ENCODE data around the gene PHC1. TPM values are rescaled to one million over a fixed set of nuclear protein-coding genes. Genes with fewer than 3 reads are reported as not detected.

PHC1 gene
- total RNA-seq, 2 experiments from 2014 or later, result 20.3 to 21.6 TPM

DNA sequence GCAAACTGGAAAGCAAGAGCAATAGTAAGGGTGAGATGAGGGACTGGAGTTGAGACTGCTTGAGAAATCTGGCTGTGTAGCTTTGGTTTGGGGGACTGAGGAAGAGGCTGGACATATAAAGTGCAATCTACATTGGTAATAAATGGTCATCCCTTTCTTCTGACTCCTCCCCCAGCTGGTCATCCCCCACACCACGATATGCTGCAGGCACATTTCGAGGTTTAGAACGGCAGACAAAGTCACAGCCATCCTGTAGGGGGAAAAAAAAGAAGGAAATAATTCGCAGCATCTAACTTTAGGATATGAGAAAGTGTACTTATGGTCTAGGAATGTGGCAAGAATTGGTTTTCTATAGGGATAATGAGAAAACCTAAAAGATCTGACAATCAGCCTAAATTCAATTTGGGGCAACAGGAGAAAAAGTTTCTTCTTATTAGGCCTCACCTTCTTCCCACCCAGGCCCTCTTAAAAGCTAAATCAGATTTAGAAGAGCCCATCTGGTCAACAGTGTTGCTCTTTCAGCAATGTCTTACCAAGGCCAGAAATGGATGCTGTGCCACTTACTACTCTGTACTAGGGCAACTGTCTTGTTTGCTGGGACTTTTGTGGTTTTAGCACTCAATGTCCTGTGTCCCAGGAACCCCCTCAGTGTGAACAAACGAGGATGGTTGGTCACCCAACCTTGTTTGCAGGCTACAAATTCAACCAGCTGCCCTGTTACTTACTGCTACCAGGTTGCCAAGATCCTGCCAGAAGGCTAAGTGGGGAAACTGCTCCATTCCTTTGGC, 27.6 kb downstream of the PHC1 start:
- Mint-ChIP-seq H3K27me3 (no peaks in the 10 kb centered on the region), H3K9me3 (no peaks in the 10 kb centered on the region), H3K27ac (peak overlapping the region; percentile 21), H3K36me3 (ENCODE audit: low read depth) (peaks cover 49% of the 10 kb centered on the region), H3K4me3 (no peak overlapping the region), H3K4me1 (ENCODE audit: low read depth) (peaks cover 11% of the 10 kb centered on the region)
- POLR2A ChIA-PET, result no interaction called here
- CTCF ChIA-PET, result interaction anchor here (0.6 kb wide), 1 partner anchor 108 kb away, joined by 3 read pairs; no protein-coding TSS in a partner anchor
- ATAC-seq (no peak), DNase-seq (no peak)
- TF ChIP-seq, protein P1, sequence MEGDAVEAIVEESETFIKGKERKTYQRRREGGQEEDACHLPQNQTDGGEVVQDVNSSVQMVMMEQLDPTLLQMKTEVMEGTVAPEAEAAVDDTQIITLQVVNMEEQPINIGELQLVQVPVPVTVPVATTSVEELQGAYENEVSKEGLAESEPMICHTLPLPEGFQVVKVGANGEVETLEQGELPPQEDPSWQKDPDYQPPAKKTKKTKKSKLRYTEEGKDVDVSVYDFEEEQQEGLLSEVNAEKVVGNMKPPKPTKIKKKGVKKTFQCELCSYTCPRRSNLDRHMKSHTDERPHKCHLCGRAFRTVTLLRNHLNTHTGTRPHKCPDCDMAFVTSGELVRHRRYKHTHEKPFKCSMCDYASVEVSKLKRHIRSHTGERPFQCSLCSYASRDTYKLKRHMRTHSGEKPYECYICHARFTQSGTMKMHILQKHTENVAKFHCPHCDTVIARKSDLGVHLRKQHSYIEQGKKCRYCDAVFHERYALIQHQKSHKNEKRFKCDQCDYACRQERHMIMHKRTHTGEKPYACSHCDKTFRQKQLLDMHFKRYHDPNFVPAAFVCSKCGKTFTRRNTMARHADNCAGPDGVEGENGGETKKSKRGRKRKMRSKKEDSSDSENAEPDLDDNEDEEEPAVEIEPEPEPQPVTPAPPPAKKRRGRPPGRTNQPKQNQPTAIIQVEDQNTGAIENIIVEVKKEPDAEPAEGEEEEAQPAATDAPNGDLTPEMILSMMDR (IDR thresholded peaks at IDR 0.05), result no peak
- intact Hi-C loops (cut with micrococcal nuclease), result no loop called here

GRCh38 chr12:8943565-8944186, 29.4 kb downstream of the PHC1 start:
- TF ChIP-seq, protein P1 (IDR thresholded peaks at IDR 0.05), result no peak
- peaks cover 24% of the 10 kb centered on the region for H3K4me1 Mint-ChIP-seq (ENCODE audit: low read depth)
- peaks cover 49% of the 10 kb centered on the region for H3K36me3 Mint-ChIP-seq (ENCODE audit: low read depth)
- no peak overlapping the region for H3K4me3 Mint-ChIP-seq
- H3K27me3 Mint-ChIP-seq, result no peaks in the 10 kb centered on the region
- DNase-seq, result no peak
- no peaks in the 10 kb centered on the region for H3K9me3 Mint-ChIP-seq
- peak overlapping the region; percentile 60 for H3K27ac Mint-ChIP-seq
- ATAC-seq, result no peak
- ChIA-PET POLR2A (interaction anchor here (0.7 kb wide), 1 partner anchor 89 kb away, joined by 3 read pairs; no protein-coding TSS in a partner anchor), CTCF (interaction anchor here (1.0 to 11.1 kb wide), 5 partner anchors 54 to 120 kb away, joined by 3 to 173 read pairs (median 24); no protein-coding TSS in a partner anchor)
- intact Hi-C loops (cut with micrococcal nuclease), result no loop called here

- H3K27me3 Mint-ChIP-seq, result no peaks in the 10 kb centered on the region
- peaks cover 28% of the 10 kb centered on the region for H3K4me1 Mint-ChIP-seq (ENCODE audit: low read depth)
- peaks cover 2% of the 10 kb centered on the region for H3K9me3 Mint-ChIP-seq
- ChIA-PET CTCF (interaction anchor here (0.7 to 11.1 kb wide), 8 partner anchors 32 to 403 kb away, joined by 3 to 173 read pairs (median 14); partner anchors contain the start of gene PHC1), POLR2A (interaction anchor here (1.0 to 1.2 kb wide), 3 partner anchors 30 to 91 kb away, joined by 3 to 4 read pairs (median 4); partner anchors contain the start of gene PHC1)
- peak overlapping the region; percentile 94 for H3K4me3 Mint-ChIP-seq
- H3K27ac Mint-ChIP-seq, result peak overlapping the region; percentile 89
- ATAC-seq (no peak), DNase-seq (no peak)
- TF ChIP-seq, protein P1 (IDR thresholded peaks at IDR 0.05), result no peak
- peaks cover 46% of the 10 kb centered on the region for H3K36me3 Mint-ChIP-seq (ENCODE audit: low read depth)
- intact Hi-C loops (cut with micrococcal nuclease), result no loop called here
Measured at GRCh38 chr12:8946733-8947132, 32.4 kb downstream of the PHC1 start.

- ChIA-PET CTCF (interaction anchor here (1.1 to 11.1 kb wide), 6 partner anchors 33 to 404 kb away, joined by 3 to 173 read pairs (median 26); partner anchors contain the start of gene PHC1), POLR2A (interaction anchor here (1.0 to 1.2 kb wide), 3 partner anchors 14 to 90 kb away, joined by 3 to 4 read pairs (median 4); partner anchors contain the start of gene PHC1)
- DNase-seq, result no peak
- Mint-ChIP-seq H3K4me1 (ENCODE audit: low read depth) (peaks cover 37% of the 10 kb centered on the region), H3K9me3 (peaks cover 5% of the 10 kb centered on the region), H3K27me3 (no peaks in the 10 kb centered on the region), H3K27ac (peak overlapping the region; percentile 89), H3K36me3 (ENCODE audit: low read depth) (peaks cover 48% of the 10 kb centered on the region), H3K4me3 (peak overlapping the region; percentile 94)
- ATAC-seq, result no peak
- TF ChIP-seq, protein P1 (IDR thresholded peaks at IDR 0.05), result no peak
- intact Hi-C loops (cut with micrococcal nuclease), result loop anchor here (2.0 kb wide), 1 partner anchor 33 kb away; the partner anchor contains the start of gene PHC1
Measured at GRCh38 chr12:8947737-8948136, 33.4 kb downstream of the PHC1 start.

Measured in activated CD8-positive, alpha-beta T cell treated with anti-CD3 and anti-CD28 coated beads for 36 hours (primary cell).